DND-41 (cell line): ENCODE measurements around the gene METTL13.

Experiments used
- ATAC-seq: fragments of 200-7000 bp; cut with Tn5 transposase; 3 replicates; pipeline ENCODE4 v1.9.1; 2021; ENCODE audit warnings: low read depth; ENCODE audit not compliant: insufficient read depth
- DNase-seq: peaks from one replicate; pipeline ENCODE4 v3.0.0-alpha.2; 2020
- H2AFZ ChIP-seq: 2 replicates; pipeline ENCODE4 v1.6.0; 2012; ENCODE audit warnings: low read depth, low read length
- H3K27ac ChIP-seq: 2 replicates; pipeline ENCODE4 v1.5.1; 2012; ENCODE audit warnings: low read length, inconsistent platforms
- H3K27me3 ChIP-seq: fragments of 200-600 bp; sonication (generic); 2 replicates; pipeline ENCODE4 v1.6.0; 2012; ENCODE audit warnings: low read length, mild to moderate bottlenecking, inconsistent platforms; ENCODE audit not compliant: insufficient read depth, poor library complexity
- H3K36me3 ChIP-seq: 2 replicates; pipeline ENCODE4 v1.5.1; 2012; ENCODE audit warnings: low read length, inconsistent platforms; ENCODE audit not compliant: insufficient read depth
- H3K4me1 ChIP-seq: 2 replicates; pipeline ENCODE4 v1.5.1; 2012; ENCODE audit warnings: mild to moderate bottlenecking, low read length; ENCODE audit not compliant: insufficient read depth
- H3K4me2 ChIP-seq: 2 replicates; pipeline ENCODE4 v1.6.0; 2012; ENCODE audit warnings: mild to moderate bottlenecking, moderate library complexity, low read length, inconsistent platforms; ENCODE audit not compliant: insufficient read depth
- H3K4me3 ChIP-seq, 2 experiments: fragments of 200-600 bp in 1 of 2; shearing (Covaris generic) in 1 of 2; 2 replicates each; pipeline ENCODE4 v1.5.1; 2012 to 2016; ENCODE audit warnings: inconsistent platforms in 2 of 2, low read length in 2 of 2, mild to moderate bottlenecking in 2 of 2, low read depth in 1 of 2, moderate library complexity in 1 of 2
- H3K79me2 ChIP-seq: 2 replicates; pipeline ENCODE4 v1.6.0; 2012; ENCODE audit warnings: low read length, inconsistent platforms; ENCODE audit not compliant: insufficient read depth
- H3K9ac ChIP-seq: 2 replicates; pipeline ENCODE4 v1.6.0; 2012; ENCODE audit warnings: low read depth, mild to moderate bottlenecking, inconsistent platforms, low read length, moderate library complexity
- H3K9me3 ChIP-seq: 2 replicates; pipeline ENCODE4 v1.5.1; 2012; ENCODE audit warnings: low read length, moderate library complexity, mild to moderate bottlenecking, inconsistent platforms; ENCODE audit not compliant: insufficient read depth, severe bottlenecking
- H4K20me1 ChIP-seq: 2 replicates; pipeline ENCODE4 v1.6.0; 2012; ENCODE audit warnings: low read length; ENCODE audit not compliant: insufficient read depth
- CTCF ChIP-seq: IDR thresholded peaks from 2 replicates; pipeline ENCODE4 v1.5.1; 2012; ENCODE audit warnings: borderline replicate concordance, low read length, moderate library complexity, mild to moderate bottlenecking; ENCODE audit not compliant: poor library complexity, severe bottlenecking; ENCODE audit errors: extremely low read depth
- EZH2 ChIP-seq: IDR thresholded peaks from 3 replicates; pipeline ENCODE4 v1.6.1; 2012; ENCODE audit warnings: borderline replicate concordance, low read depth, mild to moderate bottlenecking, moderate library complexity, low read length, inconsistent platforms; ENCODE audit not compliant: severe bottlenecking

METTL13 gene

GRCh38 chr1:171792656-171793369 is 11.4 kb downstream of the METTL13 start:
- Histone ChIP-seq H3K9me3 (no peaks in the 10 kb centered on the region), H3K4me3 (no peak overlapping the region), H3K4me2 (no peak overlapping the region), H3K4me1 (no peaks in the 10 kb centered on the region), H4K20me1 (no peaks in the 10 kb centered on the region; the same call in 1 of the 2 replicates), H3K79me2 (0 out of 2 replicates have a peak, but pooled peaks cover 4% of the 10 kb centered on the region), H3K36me3 (peaks cover 98% of the 10 kb centered on the region), H3K27ac (no peak overlapping the region), H2AFZ (no peak overlapping the region), H3K27me3 (no peaks in the 10 kb centered on the region), H3K9ac (no peak overlapping the region)
- no peak for DNase-seq
- TF ChIP-seq CTCF: no peak
- no peak for TF ChIP-seq EZH2
- ATAC-seq: no peak

- H2AFZ ChIP-seq: no peak overlapping the region
- no peak overlapping the region for H3K9ac ChIP-seq
- H4K20me1 ChIP-seq: no peaks in the 10 kb centered on the region; the same call in 1 of the 2 replicates
- H3K27me3 ChIP-seq: no peaks in the 10 kb centered on the region
- no peak overlapping the region for H3K27ac ChIP-seq
- DNase-seq: no peak
- peaks cover 97% of the 10 kb centered on the region for H3K36me3 ChIP-seq
- H3K4me1 ChIP-seq: no peaks in the 10 kb centered on the region
- no peak for ATAC-seq
- H3K4me3 ChIP-seq: no peak overlapping the region
- H3K9me3 ChIP-seq: no peaks in the 10 kb centered on the region
- no peak for TF ChIP-seq CTCF
- no peak for TF ChIP-seq EZH2
- H3K79me2 ChIP-seq: 0 out of 2 replicates have a peak, but pooled peaks cover 4% of the 10 kb centered on the region
- H3K4me2 ChIP-seq: no peak overlapping the region
These were observed 12.2 kb downstream of the METTL13 start for GRCh38 chr1:171793636-171794035.

GRCh38 chr1:171794085-171794484 is 12.6 kb downstream of the METTL13 start:
- Histone ChIP-seq H3K79me2 (0 out of 2 replicates have a peak, but pooled peaks cover 4% of the 10 kb centered on the region), H4K20me1 (no peaks in the 10 kb centered on the region; the same call in 1 of the 2 replicates), H2AFZ (no peak overlapping the region), H3K4me3 (no peak overlapping the region), H3K4me2 (no peak overlapping the region), H3K36me3 (peaks cover 93% of the 10 kb centered on the region), H3K9ac (no peak overlapping the region), H3K27me3 (no peaks in the 10 kb centered on the region), H3K9me3 (no peaks in the 10 kb centered on the region), H3K27ac (no peak overlapping the region), H3K4me1 (no peaks in the 10 kb centered on the region)
- DNase-seq: peak; percentile 18
- no peak for TF ChIP-seq EZH2
- TF ChIP-seq CTCF: no peak
- ATAC-seq: peak; percentile 86
